ENCODE results near the gene EFR3B. TPM values are rescaled to one million over a fixed set of nuclear protein-coding genes. Genes with fewer than 3 reads are reported as not detected.

EFR3B gene
- total and polyA plus RNA-seq, 2 donors from 2014 or later, result 0.39 to 1.1 TPM

DNA sequence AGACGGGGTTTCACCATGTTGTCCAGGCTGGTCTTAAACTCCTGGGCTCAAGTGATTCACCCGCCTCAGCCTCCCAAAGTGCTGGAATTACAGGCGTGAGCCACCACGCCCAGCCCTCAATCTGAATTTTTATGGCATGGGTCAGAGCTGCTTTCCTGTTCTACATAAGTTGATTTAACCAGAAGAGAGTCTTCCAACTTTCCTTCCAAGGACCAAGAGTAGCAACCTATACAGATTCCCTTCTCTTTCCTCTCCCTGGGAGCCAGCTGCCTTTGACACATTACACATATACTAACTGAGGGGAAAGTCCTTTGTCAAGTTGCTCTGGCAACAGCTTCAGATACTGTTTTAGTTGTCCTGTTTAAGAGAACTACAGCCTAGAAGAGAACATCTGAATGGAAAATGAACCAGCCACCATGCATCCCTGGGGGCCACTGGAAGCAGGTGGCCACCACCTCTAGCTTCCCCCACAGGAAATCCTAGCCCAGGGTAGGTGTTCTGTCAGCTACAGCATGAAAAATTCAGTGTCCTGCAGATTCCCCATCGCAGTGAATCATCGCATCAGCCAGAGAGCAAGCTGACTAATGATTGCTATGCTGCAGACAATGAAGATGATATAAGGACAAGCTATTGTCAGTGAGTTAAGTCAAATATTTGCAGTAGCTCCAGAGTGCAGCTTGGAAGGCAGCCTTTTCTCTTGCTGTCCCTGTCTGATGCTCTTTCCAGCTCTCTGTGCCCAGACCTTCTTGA is 63.6 kb downstream of the EFR3B start:
- no peaks in the 10 kb centered on the region for H3K36me3 ChIP-seq (ENCODE audit: control insufficient read depth in 2 of 3, insufficient read depth in 3 of 3, low read length in 3 of 3)
- H3K9ac ChIP-seq (ENCODE audit: low read length in 3 of 3), result no peak overlapping the region
- no peaks in the 10 kb centered on the region for H3K27me3 ChIP-seq (ENCODE audit: control insufficient read depth, insufficient read depth, low read length)
- DNase-seq, result no peak
- intact Hi-C loops (cut with DNase I), result no loop called here
- FAIRE-seq, result no peak
- H3K27ac ChIP-seq (ENCODE audit: low read depth in 2 of 2, low read length in 2 of 2), result no peak overlapping the region
- H3K9me3 ChIP-seq (ENCODE audit: control insufficient read depth in 2 of 3, insufficient read depth in 1 of 3, low read length in 3 of 3), result no peaks in the 10 kb centered on the region
- H3K4me1 ChIP-seq (ENCODE audit: control insufficient read depth in 2 of 3, insufficient read depth in 2 of 3, low read depth in 1 of 3, low read length in 3 of 3), result no peaks in the 10 kb centered on the region
- H3K4me3 ChIP-seq (ENCODE audit: low read length in 3 of 3), result no peak overlapping the region
- TF ChIP-seq CTCF (IDR thresholded peaks at IDR 0.05; ENCODE audit: borderline replicate concordance, extremely low read depth, insufficient read depth), result no peak

DNA sequence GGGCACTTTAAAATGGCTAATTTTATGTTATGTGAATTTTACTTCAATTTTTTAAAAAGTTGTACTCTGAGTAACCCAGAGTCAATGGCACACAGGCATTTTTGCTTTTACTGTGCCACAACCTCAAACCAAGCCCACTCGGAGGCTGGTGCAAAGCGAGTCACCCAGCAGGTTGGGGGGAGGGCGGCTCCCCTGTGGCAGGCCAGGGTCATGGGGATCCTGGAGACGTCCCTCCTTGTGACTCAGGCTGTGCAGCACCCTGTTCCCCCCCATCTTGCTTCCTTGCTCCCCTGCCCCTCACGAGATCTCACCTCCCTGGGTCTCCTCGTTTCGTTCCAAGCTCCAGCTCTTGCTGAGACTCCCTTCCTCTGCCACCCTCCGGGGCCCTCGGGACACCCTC is 67.9 kb downstream of the EFR3B start:
- DNase-seq, result no peak
- no peaks in the 10 kb centered on the region for H3K36me3 ChIP-seq (ENCODE audit: control insufficient read depth in 2 of 3, insufficient read depth in 3 of 3, low read length in 3 of 3)
- intact Hi-C loops (cut with DNase I), result no loop called here
- H3K4me3 ChIP-seq (ENCODE audit: low read length in 3 of 3), result no peak overlapping the region
- H3K27ac ChIP-seq (ENCODE audit: low read depth in 2 of 2, low read length in 2 of 2), result no peak overlapping the region
- no peaks in the 10 kb centered on the region for H3K4me1 ChIP-seq (ENCODE audit: control insufficient read depth in 2 of 3, insufficient read depth in 2 of 3, low read depth in 1 of 3, low read length in 3 of 3)
- H3K27me3 ChIP-seq (ENCODE audit: control insufficient read depth, insufficient read depth, low read length), result no peaks in the 10 kb centered on the region
- no peak overlapping the region for H3K9ac ChIP-seq (ENCODE audit: low read length in 3 of 3)
- no peak for FAIRE-seq
- H3K9me3 ChIP-seq (ENCODE audit: control insufficient read depth in 2 of 3, insufficient read depth in 1 of 3, low read length in 3 of 3), result no peaks in the 10 kb centered on the region
- TF ChIP-seq CTCF (IDR thresholded peaks at IDR 0.05; ENCODE audit: borderline replicate concordance, extremely low read depth, insufficient read depth), result no peak

DNA sequence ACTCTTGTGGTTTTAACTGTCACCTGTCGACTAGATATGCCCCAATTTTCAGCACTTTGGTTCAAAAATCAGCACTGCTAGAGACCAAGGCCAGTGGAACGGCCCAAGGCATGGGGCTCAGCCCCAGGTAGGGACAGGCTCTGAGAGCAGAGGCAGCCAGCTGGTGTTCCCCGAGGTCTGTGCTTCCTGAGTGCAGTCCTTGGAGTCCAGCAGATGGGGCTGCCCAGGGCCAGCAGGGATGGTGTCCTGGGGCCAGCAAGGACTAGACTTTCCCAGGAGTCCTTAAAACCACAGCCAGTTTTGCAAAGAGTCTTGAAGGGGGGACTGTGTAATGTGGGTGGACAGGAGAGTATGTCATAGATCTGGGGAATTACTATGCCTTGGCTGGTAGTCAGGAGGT is 70.2 kb downstream of the EFR3B start:
- DNase-seq, result peak in 1 of 5 donors; percentile 10
- intact Hi-C loops (cut with DNase I), result no loop called here

More for the DNA sequence above, 70.2 kb downstream of the EFR3B start:
- TF ChIP-seq CTCF (IDR thresholded peaks at IDR 0.05; ENCODE audit: borderline replicate concordance, extremely low read depth, insufficient read depth), result no peak
- Histone ChIP-seq H3K4me3 (ENCODE audit: low read length in 3 of 3) (no peak overlapping the region), H3K27ac (ENCODE audit: low read depth in 2 of 2, low read length in 2 of 2) (no peak overlapping the region), H3K36me3 (ENCODE audit: control insufficient read depth in 2 of 3, insufficient read depth in 3 of 3, low read length in 3 of 3) (no peaks in the 10 kb centered on the region), H3K4me1 (ENCODE audit: control insufficient read depth in 2 of 3, insufficient read depth in 2 of 3, low read depth in 1 of 3, low read length in 3 of 3) (no peaks in the 10 kb centered on the region), H3K9ac (ENCODE audit: low read length in 3 of 3) (no peak overlapping the region), H3K27me3 (ENCODE audit: control insufficient read depth, insufficient read depth, low read length) (no peaks in the 10 kb centered on the region), H3K9me3 (ENCODE audit: control insufficient read depth in 2 of 3, insufficient read depth in 1 of 3, low read length in 3 of 3) (no peaks in the 10 kb centered on the region)
- no peak for FAIRE-seq
